Measurements from ENCODE around the gene CCDC92. TPM values are rescaled to one million over a fixed set of nuclear protein-coding genes. Genes with fewer than 3 reads are reported as not detected.

The CCDC92 gene
- total and polyA plus RNA-seq, 10 of the 15 experiments (the other 5 are each of a cell fraction or from before 2014, with no cell fraction given) = 0.53 to 11.8 (median 4.2) TPM

DNA sequence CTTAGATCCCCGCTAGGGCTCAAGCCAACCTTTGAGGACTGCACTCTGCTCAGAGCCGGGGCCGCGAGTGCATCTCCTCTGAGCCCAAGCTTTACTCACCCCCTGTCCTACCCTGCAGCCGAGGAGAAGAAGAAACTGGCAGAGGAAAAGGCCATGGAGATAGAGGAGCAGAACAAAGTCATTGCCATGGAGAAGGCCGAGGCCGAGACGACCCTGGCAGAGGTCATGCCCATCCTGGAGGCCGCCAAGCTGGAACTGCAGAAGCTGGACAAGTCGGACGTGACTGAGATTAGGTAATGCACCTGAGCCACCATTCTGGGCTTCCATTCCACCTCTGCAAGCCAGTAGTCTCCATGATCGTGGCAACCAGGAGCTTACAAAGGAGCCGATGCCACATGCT, 69.8 kb downstream of the CCDC92 start (continued):
- TF ChIP-seq RBBP5 (conservative IDR thresholded peaks at IDR 0.05) (no peak), SMARCA5 (IDR thresholded peaks at IDR 0.05) (no peak), MTA3 (IDR thresholded peaks at IDR 0.05; ENCODE audit: borderline replicate concordance, low read length) (no peak), SPI1 (IDR thresholded peaks at IDR 0.05; ENCODE audit: borderline replicate concordance, insufficient read depth, low read depth, low read length) (no peak), NFXL1 (IDR thresholded peaks at IDR 0.05; ENCODE audit: borderline replicate concordance) (no peak)

DNA sequence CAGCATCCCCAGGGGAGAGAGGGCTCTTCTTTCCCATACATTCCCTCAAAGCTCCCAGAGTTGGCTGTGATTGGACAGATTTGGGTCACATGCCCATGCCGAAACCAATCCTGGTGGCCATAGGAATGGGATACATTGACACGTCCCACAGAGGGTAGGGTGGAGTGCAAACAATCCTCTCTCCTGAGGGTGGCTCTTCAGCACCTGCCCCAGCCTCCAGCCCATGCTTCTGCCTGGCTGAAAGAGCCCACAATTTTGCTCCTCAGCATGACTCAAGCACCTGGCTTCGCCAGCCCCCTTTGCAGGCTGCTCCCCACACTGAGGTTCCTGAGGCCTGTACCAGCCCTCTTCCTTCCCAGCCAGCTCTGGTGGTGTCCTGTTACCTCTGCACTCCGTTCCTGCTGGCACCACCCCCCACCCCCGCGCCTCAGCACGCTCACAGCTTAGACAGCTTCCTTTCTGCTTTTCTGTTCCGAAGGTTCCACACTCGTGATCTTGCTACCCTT, 71.7 kb downstream of the CCDC92 start:
- SMC1A ChIA-PET (ENCODE audit: uncharacterized antibody, unreplicated experiment) = interaction anchor here (0.7 kb wide), 1 partner anchor 83 kb away, joined by 3 read pairs; no protein-coding TSS in a partner anchor
- RAD21 ChIA-PET (ENCODE audit: unreplicated experiment) = interaction anchor here (0.8 kb wide), 1 partner anchor 59 kb away, joined by 3 read pairs; no protein-coding TSS in a partner anchor
- no peak for FAIRE-seq

More for the DNA sequence above, 71.7 kb downstream of the CCDC92 start:
- WGBS (ENCODE audit: insufficient coverage, insufficient replicate concordance, low lambda C conversion rate, missing lambda C conversion rate) = 44% methylated on average over 9 of the region's 9 CpGs
- Histone ChIP-seq H3K4me3 (no peak overlapping the region), H3K27me3 (replicated peaks in 1 of 2; ENCODE audit: control insufficient read depth in 2 of 2, insufficient read depth in 2 of 2, low read length in 1 of 2) (no peaks in the 10 kb centered on the region; a peak in 2 of 4 replicates), H3K4me2 (ENCODE audit: control insufficient read depth, insufficient read depth) (no peak overlapping the region), H3K79me2 (ENCODE audit: control insufficient read depth, insufficient read depth, low read length) (no peaks in the 10 kb centered on the region), H3K36me3 (ENCODE audit: control insufficient read depth in 2 of 2, insufficient read depth in 2 of 2, low read length in 1 of 2) (no peaks in the 10 kb centered on the region), H4K20me1 (ENCODE audit: control insufficient read depth, insufficient read depth) (no peaks in the 10 kb centered on the region), H2AFZ (ENCODE audit: control insufficient read depth, low read depth, low read length) (no peak overlapping the region), H3K4me1 (ENCODE audit: control insufficient read depth, insufficient read depth, low read length) (no peaks in the 10 kb centered on the region), H3K27ac (ENCODE audit: control insufficient read depth, insufficient read depth) (no peak overlapping the region), H3K9me3 (replicated peaks; ENCODE audit: control insufficient read depth, insufficient read depth, low read length) (no peaks in the 10 kb centered on the region), H3K9ac (ENCODE audit: control insufficient read depth, insufficient read depth, low read length) (no peak overlapping the region)
- ATAC-seq = no peak
- POLR2A ChIA-PET = no interaction called here
- intact Hi-C loops (cut with micrococcal nuclease; ENCODE audit: unreplicated experiment) (no loop called here), in situ Hi-C loops (cut with MboI) (no loop called here)
- CTCF ChIA-PET = interaction anchor here (6.9 kb wide), 1 partner anchor 84 kb away, joined by 101 read pairs; no protein-coding TSS in a partner anchor
- TF ChIP-seq, protein P1, sequence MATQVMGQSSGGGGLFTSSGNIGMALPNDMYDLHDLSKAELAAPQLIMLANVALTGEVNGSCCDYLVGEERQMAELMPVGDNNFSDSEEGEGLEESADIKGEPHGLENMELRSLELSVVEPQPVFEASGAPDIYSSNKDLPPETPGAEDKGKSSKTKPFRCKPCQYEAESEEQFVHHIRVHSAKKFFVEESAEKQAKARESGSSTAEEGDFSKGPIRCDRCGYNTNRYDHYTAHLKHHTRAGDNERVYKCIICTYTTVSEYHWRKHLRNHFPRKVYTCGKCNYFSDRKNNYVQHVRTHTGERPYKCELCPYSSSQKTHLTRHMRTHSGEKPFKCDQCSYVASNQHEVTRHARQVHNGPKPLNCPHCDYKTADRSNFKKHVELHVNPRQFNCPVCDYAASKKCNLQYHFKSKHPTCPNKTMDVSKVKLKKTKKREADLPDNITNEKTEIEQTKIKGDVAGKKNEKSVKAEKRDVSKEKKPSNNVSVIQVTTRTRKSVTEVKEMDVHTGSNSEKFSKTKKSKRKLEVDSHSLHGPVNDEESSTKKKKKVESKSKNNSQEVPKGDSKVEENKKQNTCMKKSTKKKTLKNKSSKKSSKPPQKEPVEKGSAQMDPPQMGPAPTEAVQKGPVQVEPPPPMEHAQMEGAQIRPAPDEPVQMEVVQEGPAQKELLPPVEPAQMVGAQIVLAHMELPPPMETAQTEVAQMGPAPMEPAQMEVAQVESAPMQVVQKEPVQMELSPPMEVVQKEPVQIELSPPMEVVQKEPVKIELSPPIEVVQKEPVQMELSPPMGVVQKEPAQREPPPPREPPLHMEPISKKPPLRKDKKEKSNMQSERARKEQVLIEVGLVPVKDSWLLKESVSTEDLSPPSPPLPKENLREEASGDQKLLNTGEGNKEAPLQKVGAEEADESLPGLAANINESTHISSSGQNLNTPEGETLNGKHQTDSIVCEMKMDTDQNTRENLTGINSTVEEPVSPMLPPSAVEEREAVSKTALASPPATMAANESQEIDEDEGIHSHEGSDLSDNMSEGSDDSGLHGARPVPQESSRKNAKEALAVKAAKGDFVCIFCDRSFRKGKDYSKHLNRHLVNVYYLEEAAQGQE (IDR thresholded peaks at IDR 0.05; ENCODE audit: low read depth, low read length) = no peak
- peak; percentile 31 for TF ChIP-seq USF1 (IDR thresholded peaks at IDR 0.05; ENCODE audit: borderline replicate concordance, extremely low read length, insufficient read depth, low read depth, low read length)
- no TSS peak for BruUV-seq (replicated peaks)
- DNase-seq (ENCODE audit: low read depth, low spot score) = no peak

Measured in GM12878 (cell line).